Vagina (tissue), 2 donors: Measurements from ENCODE around the gene CIITA.

Experiments used
- CTCF ChIP-seq, 3 experiments: fragments of 450-650 bp in 2 of 3; fragments of 200-600 bp in 1 of 3; sonication (generic) in 1 of 3; IDR thresholded peaks; one replicate each; pipeline ENCODE4 v1.5.1; 2017 to 2019; ENCODE audit warnings: antibody characterized with exemption in 3 of 3, mild to moderate bottlenecking in 2 of 3, moderate library complexity in 2 of 3
- POLR2A ChIP-seq, 2 donors: fragments of 450-650 bp; IDR thresholded peaks; one replicate each; pipeline ENCODE4 v1.6.1; 2017; ENCODE audit warnings: antibody characterized with exemption in 2 of 2, mild to moderate bottlenecking in 2 of 2, moderate library complexity in 2 of 2
- POLR2AphosphoS5 ChIP-seq, 2 donors: sonication (generic); formaldehyde crosslinking; IDR thresholded peaks; one replicate each; pipeline ENCODE4 v1.9.0; 2017; ENCODE audit warnings: antibody characterized with exemption in 2 of 2, mild to moderate bottlenecking in 2 of 2, low read depth in 1 of 2; ENCODE audit not compliant: insufficient read depth in 1 of 2

GRCh38 chr16:10927497-10928112, 50.6 kb downstream of the CIITA start:
- no peak for TF ChIP-seq POLR2AphosphoS5 (IDR thresholded peaks at IDR 0.05; ENCODE audit: insufficient read depth in 1 of 2, low read depth in 1 of 2)
- TF ChIP-seq CTCF (IDR thresholded peaks at IDR 0.05): no peak
- TF ChIP-seq POLR2A (IDR thresholded peaks at IDR 0.05): no peak
